ENCODE measurements around the gene WAPL. TPM values are rescaled to one million over a fixed set of nuclear protein-coding genes. Genes with fewer than 3 reads are reported as not detected.

Gene WAPL
- total and polyA plus RNA-seq, 2 of the 13 experiments (the other 11 are each of a cell fraction or from before 2014, with no cell fraction given): 13.2 to 43.5 TPM

DNA sequence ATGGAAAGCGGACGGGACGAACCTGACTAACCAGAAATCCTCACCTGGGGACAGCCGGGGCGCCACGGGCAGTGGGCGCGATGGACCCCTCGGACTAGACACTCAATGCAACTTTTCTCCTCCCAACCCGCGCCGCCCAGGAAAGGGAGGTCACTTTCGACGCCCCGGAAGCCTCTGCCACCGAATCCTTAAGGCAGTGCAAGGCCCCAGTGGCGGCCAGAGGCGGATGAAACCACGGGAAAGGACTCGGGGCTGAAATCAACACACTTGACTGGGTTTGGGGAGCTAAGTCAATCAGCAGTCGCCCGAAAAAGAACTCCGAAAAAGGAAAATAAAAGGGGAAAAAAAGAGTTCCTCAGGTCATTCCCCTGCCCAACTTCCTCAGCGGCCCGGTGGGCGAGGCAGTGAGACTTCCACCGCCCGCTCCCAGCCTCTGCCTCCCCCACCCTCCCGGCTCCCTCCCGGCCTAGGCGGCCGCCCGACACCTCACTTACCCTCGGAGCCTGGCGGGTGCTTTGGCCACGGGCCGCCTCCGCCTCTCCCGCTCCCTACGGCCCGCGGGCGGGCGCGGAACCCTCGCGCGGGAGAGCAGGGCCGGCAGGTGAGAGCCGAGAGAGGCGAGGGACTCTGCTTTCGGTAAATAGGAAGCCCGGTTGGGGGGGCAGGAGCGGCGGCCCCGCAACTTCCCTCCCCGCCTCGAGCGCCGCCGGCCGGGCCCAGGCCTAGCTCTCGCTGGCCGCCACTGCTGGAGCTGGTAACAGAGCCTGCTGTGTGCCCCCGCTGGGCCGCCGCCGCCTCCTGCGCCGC is 518 bp downstream of the WAPL start (continued):
- no peak for TF ChIP-seq U2AF1 (optimal IDR thresholded peaks at IDR 0.05; ENCODE audit: low read depth, low read length)
- TF ChIP-seq, protein P1, sequence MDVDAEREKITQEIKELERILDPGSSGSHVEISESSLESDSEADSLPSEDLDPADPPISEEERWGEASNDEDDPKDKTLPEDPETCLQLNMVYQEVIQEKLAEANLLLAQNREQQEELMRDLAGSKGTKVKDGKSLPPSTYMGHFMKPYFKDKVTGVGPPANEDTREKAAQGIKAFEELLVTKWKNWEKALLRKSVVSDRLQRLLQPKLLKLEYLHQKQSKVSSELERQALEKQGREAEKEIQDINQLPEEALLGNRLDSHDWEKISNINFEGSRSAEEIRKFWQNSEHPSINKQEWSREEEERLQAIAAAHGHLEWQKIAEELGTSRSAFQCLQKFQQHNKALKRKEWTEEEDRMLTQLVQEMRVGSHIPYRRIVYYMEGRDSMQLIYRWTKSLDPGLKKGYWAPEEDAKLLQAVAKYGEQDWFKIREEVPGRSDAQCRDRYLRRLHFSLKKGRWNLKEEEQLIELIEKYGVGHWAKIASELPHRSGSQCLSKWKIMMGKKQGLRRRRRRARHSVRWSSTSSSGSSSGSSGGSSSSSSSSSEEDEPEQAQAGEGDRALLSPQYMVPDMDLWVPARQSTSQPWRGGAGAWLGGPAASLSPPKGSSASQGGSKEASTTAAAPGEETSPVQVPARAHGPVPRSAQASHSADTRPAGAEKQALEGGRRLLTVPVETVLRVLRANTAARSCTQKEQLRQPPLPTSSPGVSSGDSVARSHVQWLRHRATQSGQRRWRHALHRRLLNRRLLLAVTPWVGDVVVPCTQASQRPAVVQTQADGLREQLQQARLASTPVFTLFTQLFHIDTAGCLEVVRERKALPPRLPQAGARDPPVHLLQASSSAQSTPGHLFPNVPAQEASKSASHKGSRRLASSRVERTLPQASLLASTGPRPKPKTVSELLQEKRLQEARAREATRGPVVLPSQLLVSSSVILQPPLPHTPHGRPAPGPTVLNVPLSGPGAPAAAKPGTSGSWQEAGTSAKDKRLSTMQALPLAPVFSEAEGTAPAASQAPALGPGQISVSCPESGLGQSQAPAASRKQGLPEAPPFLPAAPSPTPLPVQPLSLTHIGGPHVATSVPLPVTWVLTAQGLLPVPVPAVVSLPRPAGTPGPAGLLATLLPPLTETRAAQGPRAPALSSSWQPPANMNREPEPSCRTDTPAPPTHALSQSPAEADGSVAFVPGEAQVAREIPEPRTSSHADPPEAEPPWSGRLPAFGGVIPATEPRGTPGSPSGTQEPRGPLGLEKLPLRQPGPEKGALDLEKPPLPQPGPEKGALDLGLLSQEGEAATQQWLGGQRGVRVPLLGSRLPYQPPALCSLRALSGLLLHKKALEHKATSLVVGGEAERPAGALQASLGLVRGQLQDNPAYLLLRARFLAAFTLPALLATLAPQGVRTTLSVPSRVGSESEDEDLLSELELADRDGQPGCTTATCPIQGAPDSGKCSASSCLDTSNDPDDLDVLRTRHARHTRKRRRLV (CRISPR knock-in tag; IDR thresholded peaks at IDR 0.05): no peak
- no peak for TF ChIP-seq KLF13 (CRISPR knock-in tag; IDR thresholded peaks at IDR 0.05)
- TF ChIP-seq ZMAT3 (CRISPR knock-in tag; conservative IDR thresholded peaks at IDR 0.05): peak; percentile 40; the same call in 1 of the 2 replicates
- TF ChIP-seq, protein P2, sequence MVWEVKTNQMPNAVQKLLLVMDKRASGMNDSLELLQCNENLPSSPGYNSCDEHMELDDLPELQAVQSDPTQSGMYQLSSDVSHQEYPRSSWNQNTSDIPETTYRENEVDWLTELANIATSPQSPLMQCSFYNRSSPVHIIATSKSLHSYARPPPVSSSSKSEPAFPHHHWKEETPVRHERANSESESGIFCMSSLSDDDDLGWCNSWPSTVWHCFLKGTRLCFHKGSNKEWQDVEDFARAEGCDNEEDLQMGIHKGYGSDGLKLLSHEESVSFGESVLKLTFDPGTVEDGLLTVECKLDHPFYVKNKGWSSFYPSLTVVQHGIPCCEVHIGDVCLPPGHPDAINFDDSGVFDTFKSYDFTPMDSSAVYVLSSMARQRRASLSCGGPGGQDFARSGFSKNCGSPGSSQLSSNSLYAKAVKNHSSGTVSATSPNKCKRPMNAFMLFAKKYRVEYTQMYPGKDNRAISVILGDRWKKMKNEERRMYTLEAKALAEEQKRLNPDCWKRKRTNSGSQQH (CRISPR knock-in tag; IDR thresholded peaks at IDR 0.05; ENCODE audit: low read depth): no peak
- TF ChIP-seq, protein P3, sequence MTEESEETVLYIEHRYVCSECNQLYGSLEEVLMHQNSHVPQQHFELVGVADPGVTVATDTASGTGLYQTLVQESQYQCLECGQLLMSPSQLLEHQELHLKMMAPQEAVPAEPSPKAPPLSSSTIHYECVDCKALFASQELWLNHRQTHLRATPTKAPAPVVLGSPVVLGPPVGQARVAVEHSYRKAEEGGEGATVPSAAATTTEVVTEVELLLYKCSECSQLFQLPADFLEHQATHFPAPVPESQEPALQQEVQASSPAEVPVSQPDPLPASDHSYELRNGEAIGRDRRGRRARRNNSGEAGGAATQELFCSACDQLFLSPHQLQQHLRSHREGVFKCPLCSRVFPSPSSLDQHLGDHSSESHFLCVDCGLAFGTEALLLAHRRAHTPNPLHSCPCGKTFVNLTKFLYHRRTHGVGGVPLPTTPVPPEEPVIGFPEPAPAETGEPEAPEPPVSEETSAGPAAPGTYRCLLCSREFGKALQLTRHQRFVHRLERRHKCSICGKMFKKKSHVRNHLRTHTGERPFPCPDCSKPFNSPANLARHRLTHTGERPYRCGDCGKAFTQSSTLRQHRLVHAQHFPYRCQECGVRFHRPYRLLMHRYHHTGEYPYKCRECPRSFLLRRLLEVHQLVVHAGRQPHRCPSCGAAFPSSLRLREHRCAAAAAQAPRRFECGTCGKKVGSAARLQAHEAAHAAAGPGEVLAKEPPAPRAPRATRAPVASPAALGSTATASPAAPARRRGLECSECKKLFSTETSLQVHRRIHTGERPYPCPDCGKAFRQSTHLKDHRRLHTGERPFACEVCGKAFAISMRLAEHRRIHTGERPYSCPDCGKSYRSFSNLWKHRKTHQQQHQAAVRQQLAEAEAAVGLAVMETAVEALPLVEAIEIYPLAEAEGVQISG (CRISPR knock-in tag; IDR thresholded peaks at IDR 0.05): no peak
- no peak; the same call in 1 of the 2 replicates for TF ChIP-seq ZNF546 (CRISPR knock-in tag; conservative IDR thresholded peaks at IDR 0.05)
- TF ChIP-seq, protein P4, sequence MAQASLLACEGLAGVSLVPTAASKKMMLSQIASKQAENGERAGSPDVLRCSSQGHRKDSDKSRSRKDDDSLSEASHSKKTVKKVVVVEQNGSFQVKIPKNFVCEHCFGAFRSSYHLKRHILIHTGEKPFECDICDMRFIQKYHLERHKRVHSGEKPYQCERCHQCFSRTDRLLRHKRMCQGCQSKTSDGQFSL (CRISPR knock-in tag; IDR thresholded peaks at IDR 0.05): peak; percentile 80
- TF ChIP-seq ZNF878 (CRISPR knock-in tag; IDR thresholded peaks at IDR 0.05): no peak
- no peak for TF ChIP-seq ZNF605 (CRISPR knock-in tag; IDR thresholded peaks at IDR 0.05)
- TF ChIP-seq YEATS4 (CRISPR knock-in tag; IDR thresholded peaks at IDR 0.05; ENCODE audit: borderline replicate concordance): no peak
- TF ChIP-seq CHD2 (IDR thresholded peaks at IDR 0.05; ENCODE audit: low read depth, low read length): no peak
- no peak for TF ChIP-seq DNMT1 (CRISPR knock-in tag; IDR thresholded peaks at IDR 0.05)
- TF ChIP-seq HIVEP1 (CRISPR knock-in tag; IDR thresholded peaks at IDR 0.05): no peak
- no peak for TF ChIP-seq SP1 (IDR thresholded peaks at IDR 0.05)
- TF ChIP-seq SP1 (CRISPR knock-in tag; IDR thresholded peaks at IDR 0.05): no peak
- no peak for TF ChIP-seq ZNF816 (CRISPR knock-in tag; IDR thresholded peaks at IDR 0.05; ENCODE audit: borderline replicate concordance)
- TF ChIP-seq, protein P5, sequence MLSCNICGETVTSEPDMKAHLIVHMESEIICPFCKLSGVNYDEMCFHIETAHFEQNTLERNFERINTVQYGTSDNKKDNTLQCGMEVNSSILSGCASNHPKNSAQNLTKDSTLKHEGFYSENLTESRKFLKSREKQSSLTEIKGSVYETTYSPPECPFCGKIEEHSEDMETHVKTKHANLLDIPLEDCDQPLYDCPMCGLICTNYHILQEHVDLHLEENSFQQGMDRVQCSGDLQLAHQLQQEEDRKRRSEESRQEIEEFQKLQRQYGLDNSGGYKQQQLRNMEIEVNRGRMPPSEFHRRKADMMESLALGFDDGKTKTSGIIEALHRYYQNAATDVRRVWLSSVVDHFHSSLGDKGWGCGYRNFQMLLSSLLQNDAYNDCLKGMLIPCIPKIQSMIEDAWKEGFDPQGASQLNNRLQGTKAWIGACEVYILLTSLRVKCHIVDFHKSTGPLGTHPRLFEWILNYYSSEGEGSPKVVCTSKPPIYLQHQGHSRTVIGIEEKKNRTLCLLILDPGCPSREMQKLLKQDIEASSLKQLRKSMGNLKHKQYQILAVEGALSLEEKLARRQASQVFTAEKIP (CRISPR knock-in tag; IDR thresholded peaks at IDR 0.05; ENCODE audit: borderline replicate concordance): no peak
- no peak for TF ChIP-seq TBX2 (CRISPR knock-in tag; IDR thresholded peaks at IDR 0.05; ENCODE audit: borderline replicate concordance)
